GM23248 (cell line): Measurements from ENCODE around the gene NUCB1.

ENCODE experiments used
- EZH2 ChIP-seq: fragments of 200-600 bp; sonication (generic); IDR thresholded peaks from 2 replicates; pipeline ENCODE4 v1.6.1; 2018; ENCODE audit warnings: antibody characterized with exemption, mild to moderate bottlenecking; ENCODE audit not compliant: insufficient read depth, poor library complexity, severe bottlenecking
- EZH2phosphoT487 ChIP-seq: fragments of 200-600 bp; sonication (generic); IDR thresholded peaks from 2 replicates; pipeline ENCODE4 v1.6.1; 2018; ENCODE audit warnings: antibody characterized with exemption, moderate library complexity, mild to moderate bottlenecking, low read depth; ENCODE audit not compliant: insufficient read depth

DNA sequence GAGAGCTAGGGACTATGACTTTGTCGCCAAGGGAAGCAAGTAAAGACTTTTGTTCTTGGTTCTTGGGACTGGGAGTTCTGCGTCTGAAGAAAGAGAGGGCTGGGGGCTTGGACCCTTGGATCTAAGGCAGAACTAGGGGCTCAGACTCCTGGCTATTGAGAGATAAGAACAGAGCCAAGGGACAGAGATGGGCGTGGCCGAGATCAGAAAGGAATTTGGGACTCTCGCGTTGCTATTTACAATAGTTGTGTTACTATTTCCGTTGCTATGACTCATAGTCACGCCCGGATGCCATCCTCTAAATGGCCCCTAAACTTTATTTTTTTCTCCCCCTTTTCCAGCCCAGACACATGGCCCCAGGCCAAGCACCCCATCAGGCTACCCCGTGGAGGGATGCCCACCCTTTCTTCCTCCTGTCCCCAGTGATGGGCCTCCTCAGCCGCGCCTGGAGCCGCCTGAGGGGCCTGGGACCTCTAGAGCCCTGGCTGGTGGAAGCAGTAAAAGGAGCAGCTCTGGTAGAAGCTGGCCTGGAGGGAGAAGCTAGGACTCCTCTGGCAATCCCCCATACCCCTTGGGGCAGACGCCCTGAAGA, 27.1 kb upstream of the NUCB1 start:
- no peak for TF ChIP-seq EZH2
- no peak for TF ChIP-seq EZH2phosphoT487
